ENCODE measurements around the gene HOXC6. TPM values are rescaled to one million over a fixed set of nuclear protein-coding genes. Genes with fewer than 3 reads are reported as not detected.

Gene HOXC6
- total RNA-seq, 1 donor from 2014 or later = 1.1 TPM

- TF ChIP-seq, protein P1, sequence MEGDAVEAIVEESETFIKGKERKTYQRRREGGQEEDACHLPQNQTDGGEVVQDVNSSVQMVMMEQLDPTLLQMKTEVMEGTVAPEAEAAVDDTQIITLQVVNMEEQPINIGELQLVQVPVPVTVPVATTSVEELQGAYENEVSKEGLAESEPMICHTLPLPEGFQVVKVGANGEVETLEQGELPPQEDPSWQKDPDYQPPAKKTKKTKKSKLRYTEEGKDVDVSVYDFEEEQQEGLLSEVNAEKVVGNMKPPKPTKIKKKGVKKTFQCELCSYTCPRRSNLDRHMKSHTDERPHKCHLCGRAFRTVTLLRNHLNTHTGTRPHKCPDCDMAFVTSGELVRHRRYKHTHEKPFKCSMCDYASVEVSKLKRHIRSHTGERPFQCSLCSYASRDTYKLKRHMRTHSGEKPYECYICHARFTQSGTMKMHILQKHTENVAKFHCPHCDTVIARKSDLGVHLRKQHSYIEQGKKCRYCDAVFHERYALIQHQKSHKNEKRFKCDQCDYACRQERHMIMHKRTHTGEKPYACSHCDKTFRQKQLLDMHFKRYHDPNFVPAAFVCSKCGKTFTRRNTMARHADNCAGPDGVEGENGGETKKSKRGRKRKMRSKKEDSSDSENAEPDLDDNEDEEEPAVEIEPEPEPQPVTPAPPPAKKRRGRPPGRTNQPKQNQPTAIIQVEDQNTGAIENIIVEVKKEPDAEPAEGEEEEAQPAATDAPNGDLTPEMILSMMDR (IDR thresholded peaks at IDR 0.05; ENCODE audit: insufficient read depth, low read length, poor library complexity, severe bottlenecking) = no peak
- Histone ChIP-seq H3K36me3 (ENCODE audit: control insufficient read depth, insufficient read depth, low read length) (no peaks in the 10 kb centered on the region), H3K27me3 (ENCODE audit: control insufficient read depth, insufficient read depth, low read length) (peaks cover 22% of the 10 kb centered on the region), H3K4me3 (ENCODE audit: low read depth, low read length) (peak overlapping the region; percentile 49)
- DNase-seq (ENCODE audit: low read depth) = no peak
Measured at GRCh38 chr12:54017027-54017788, 11.0 kb upstream of the HOXC6 start.

GRCh38 chr12:54017878-54018467 is 10.3 kb upstream of the HOXC6 start:
- H3K36me3 ChIP-seq (ENCODE audit: control insufficient read depth, insufficient read depth, low read length) = no peaks in the 10 kb centered on the region
- TF ChIP-seq, protein P1 (IDR thresholded peaks at IDR 0.05; ENCODE audit: insufficient read depth, low read length, poor library complexity, severe bottlenecking) = no peak
- peak; percentile 64 for DNase-seq (ENCODE audit: low read depth)
- peak overlapping the region; percentile 49 for H3K4me3 ChIP-seq (ENCODE audit: low read depth, low read length)
- peaks cover 22% of the 10 kb centered on the region for H3K27me3 ChIP-seq (ENCODE audit: control insufficient read depth, insufficient read depth, low read length)

GRCh38 chr12:54018468-54018984 is 9.7 kb upstream of the HOXC6 start:
- TF ChIP-seq, protein P1 (IDR thresholded peaks at IDR 0.05; ENCODE audit: insufficient read depth, low read length, poor library complexity, severe bottlenecking) = no peak
- Histone ChIP-seq H3K36me3 (ENCODE audit: control insufficient read depth, insufficient read depth, low read length) (no peaks in the 10 kb centered on the region), H3K4me3 (ENCODE audit: low read depth, low read length) (peak overlapping the region; percentile 49), H3K27me3 (ENCODE audit: control insufficient read depth, insufficient read depth, low read length) (peaks cover 22% of the 10 kb centered on the region)
- DNase-seq (ENCODE audit: low read depth) = no peak

DNA sequence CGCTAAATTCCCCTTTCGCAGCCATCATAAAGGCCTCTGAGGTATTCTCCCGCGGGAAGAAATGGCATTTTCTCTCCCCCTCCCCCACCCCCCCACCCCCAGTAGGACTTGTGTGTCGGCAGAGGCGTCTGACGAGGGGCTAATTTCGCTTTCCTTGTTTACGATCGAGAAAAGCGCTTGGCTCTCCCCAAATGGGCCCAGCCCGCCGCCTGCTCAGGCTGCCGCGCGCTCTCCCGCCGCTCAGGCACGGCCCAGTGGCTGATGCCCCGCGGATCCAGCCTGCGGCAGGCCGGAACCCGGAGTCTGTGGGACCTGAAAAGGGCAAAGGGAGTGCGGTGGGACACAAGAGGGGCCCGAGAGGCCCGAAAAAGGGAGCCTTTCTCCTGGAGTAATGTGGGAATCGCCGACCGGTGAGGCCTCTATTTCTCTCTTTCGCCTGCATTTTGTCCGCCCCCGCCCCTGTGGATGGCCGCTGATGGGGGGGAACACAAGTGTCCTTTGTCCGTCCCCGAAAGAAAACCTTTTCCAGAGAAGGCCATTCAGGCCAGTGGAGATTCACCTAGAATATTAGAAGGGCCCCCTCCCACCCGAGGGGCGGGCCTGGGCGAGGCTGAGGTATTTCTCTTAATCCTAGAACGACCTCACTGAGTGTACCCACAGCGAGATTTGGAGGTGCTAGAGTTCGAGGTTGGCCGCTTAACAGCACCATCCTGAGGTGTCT is 9.0 kb upstream of the HOXC6 start:
- H3K4me3 ChIP-seq (ENCODE audit: low read depth, low read length) = peak overlapping the region; percentile 49
- TF ChIP-seq, protein P1 (IDR thresholded peaks at IDR 0.05; ENCODE audit: insufficient read depth, low read length, poor library complexity, severe bottlenecking) = no peak
- peaks cover 22% of the 10 kb centered on the region for H3K27me3 ChIP-seq (ENCODE audit: control insufficient read depth, insufficient read depth, low read length)
- DNase-seq (ENCODE audit: low read depth) = no peak
- no peaks in the 10 kb centered on the region for H3K36me3 ChIP-seq (ENCODE audit: control insufficient read depth, insufficient read depth, low read length)

GRCh38 chr12:54019924-54020590 is 8.2 kb upstream of the HOXC6 start:
- TF ChIP-seq, protein P1 (IDR thresholded peaks at IDR 0.05; ENCODE audit: insufficient read depth, low read length, poor library complexity, severe bottlenecking) = no peak
- Histone ChIP-seq H3K4me3 (ENCODE audit: low read depth, low read length) (peak overlapping the region; percentile 49), H3K27me3 (ENCODE audit: control insufficient read depth, insufficient read depth, low read length) (peaks cover 20% of the 10 kb centered on the region), H3K36me3 (ENCODE audit: control insufficient read depth, insufficient read depth, low read length) (no peaks in the 10 kb centered on the region)
- no peak for DNase-seq (ENCODE audit: low read depth)

Measured in kidney epithelial cell (primary cell).